ENCODE measurements around the gene CHAC1. TPM values are rescaled to one million over a fixed set of nuclear protein-coding genes. Genes with fewer than 3 reads are reported as not detected.
"Not testable (repeated sequence)": the region's sequence is repeated elsewhere in the genome, so short reads cannot be mapped to it uniquely, and the experiment has no call there.

The CHAC1 gene
- total and polyA plus RNA-seq, 8 donors: 1.3 to 61.6 (median 5.0) TPM

DNA sequence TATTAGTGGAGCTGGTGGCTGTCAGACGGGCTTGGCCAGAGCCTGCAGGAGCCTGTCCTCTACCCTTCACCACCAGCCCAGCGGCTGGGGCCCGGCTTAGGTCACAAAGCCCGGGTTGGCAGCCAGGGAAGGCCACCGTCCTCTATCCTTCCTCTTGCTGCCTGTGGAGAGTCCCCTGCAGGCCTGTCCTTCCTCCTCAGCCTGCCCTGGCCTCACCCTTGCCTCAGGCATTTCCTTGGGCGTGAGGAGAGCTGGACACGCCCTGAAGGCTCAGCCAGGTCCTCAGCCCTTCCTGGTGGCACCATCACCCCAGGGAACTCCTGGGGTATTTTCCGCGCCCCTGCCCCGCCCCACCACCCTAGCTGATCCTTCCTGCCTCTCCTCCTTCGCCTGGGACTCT lies 7.7 kb downstream of the CHAC1 start:
- 39 to 67% (median 55%) methylated on average over 9 to 11 of the region's 11 CpGs for WGBS, 5 donors

DNA sequence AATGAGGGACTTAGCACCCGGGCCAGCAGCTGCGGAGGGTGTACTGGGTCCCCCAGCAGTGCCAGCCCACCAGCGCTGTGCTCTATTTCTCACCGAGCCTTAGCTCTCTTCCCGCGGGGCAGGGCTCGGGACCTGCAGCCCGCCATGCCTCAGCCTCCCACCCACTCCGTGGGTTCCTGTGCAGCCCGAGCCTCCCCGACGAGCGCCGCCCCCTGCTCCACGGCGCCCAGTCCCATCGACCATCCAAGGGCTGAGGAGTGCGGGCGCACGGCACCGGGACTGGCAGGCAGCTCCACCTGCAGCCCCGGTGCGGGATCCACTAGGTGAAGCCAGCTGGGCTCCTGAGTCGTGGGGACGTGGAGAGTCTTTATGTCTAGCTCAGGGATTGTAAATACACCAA lies 8.5 kb downstream of the CHAC1 start:
- H3K36me3 ChIP-seq; DNase-seq; H3K4me3 ChIP-seq; H3K27ac ChIP-seq; intact Hi-C loops (cut with DNase I; ENCODE audit: low total_unique reads); H3K9me3 ChIP-seq; H3K27me3 ChIP-seq: not testable (repeated sequence)
- 93 to 100% (median 95%) methylated on average over 1 to 25 of the region's 25 CpGs for WGBS, 5 donors
- peaks cover 10 to 32% (median 22%) of the 10 kb centered on the region in 4 donors for H3K4me1 ChIP-seq

More for the DNA sequence above, 7.7 kb downstream of the CHAC1 start:
- H3K27me3 ChIP-seq: no peaks in the 10 kb centered on the region
- TF ChIP-seq, protein P1, sequence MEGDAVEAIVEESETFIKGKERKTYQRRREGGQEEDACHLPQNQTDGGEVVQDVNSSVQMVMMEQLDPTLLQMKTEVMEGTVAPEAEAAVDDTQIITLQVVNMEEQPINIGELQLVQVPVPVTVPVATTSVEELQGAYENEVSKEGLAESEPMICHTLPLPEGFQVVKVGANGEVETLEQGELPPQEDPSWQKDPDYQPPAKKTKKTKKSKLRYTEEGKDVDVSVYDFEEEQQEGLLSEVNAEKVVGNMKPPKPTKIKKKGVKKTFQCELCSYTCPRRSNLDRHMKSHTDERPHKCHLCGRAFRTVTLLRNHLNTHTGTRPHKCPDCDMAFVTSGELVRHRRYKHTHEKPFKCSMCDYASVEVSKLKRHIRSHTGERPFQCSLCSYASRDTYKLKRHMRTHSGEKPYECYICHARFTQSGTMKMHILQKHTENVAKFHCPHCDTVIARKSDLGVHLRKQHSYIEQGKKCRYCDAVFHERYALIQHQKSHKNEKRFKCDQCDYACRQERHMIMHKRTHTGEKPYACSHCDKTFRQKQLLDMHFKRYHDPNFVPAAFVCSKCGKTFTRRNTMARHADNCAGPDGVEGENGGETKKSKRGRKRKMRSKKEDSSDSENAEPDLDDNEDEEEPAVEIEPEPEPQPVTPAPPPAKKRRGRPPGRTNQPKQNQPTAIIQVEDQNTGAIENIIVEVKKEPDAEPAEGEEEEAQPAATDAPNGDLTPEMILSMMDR (IDR thresholded peaks at IDR 0.05): no peak
- TF ChIP-seq POLR2A (IDR thresholded peaks at IDR 0.05) (no peak), POLR2AphosphoS5 (IDR thresholded peaks at IDR 0.05) (peak in 1 of 3 donors; percentile 83)
- H3K36me3 ChIP-seq: no peaks in the 10 kb centered on the region
- H3K4me3 ChIP-seq: no peak overlapping the region
- H3K4me1 ChIP-seq: peaks cover 10 to 37% (median 19%) of the 10 kb centered on the region in 4 donors
- intact Hi-C loops (cut with DNase I; ENCODE audit: low total_unique reads): no loop called here
- H3K9me3 ChIP-seq: no peaks in the 10 kb centered on the region
- peak; percentile 71 to 80 for DNase-seq
- peak overlapping the region in 3 of 5 donors; percentile 45 to 71 (median 57) for H3K27ac ChIP-seq

DNA sequence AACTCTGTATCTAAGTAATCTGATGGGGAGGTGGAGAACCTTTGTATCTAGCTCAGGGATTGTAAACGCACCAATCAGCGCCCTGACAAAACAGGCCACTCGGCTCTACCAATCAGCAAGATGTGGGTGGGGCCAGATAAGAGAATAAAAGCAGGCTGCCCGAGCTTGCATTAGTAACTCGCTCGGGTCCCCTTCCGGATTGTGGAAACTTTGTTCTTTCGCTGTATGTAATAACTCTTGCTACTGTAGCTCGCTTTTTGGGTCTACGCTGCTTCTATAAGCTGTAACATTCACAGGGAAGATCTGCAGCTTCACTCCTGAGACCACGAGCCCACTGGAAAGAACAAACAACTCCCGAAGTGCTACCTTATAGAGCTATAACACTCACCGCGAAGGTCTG lies 9.0 kb downstream of the CHAC1 start:
- H3K4me3 ChIP-seq; H3K27me3 ChIP-seq; H3K36me3 ChIP-seq; H3K27ac ChIP-seq; H3K9me3 ChIP-seq; DNase-seq; intact Hi-C loops (cut with DNase I; ENCODE audit: low total_unique reads): not testable (repeated sequence)
- H3K4me1 ChIP-seq: peaks cover 8 to 27% (median 19%) of the 10 kb centered on the region in 4 donors
- WGBS, 5 donors: 87 to 92% (median 90%) methylated on average over 14 of the region's 14 CpGs

DNA sequence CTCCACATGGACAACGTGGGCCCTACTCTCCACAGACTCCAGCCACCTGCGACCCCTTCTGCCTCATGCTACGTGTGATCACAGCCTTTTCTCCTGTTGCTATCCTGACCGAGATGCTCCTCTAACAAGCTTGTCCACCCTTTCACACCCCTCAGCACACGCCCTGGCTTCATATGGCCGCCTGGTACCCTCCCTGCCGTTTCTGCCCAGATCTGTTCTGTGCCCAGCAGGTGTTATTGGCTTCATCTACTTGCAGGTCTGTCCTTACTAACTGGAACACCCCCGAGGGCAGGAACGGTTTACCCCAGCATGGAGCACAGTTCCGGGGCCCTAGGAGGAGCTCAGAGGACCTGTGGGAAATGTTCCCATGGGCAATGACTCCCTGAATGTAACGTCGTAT lies 9.9 kb downstream of the CHAC1 start:
- H3K9me3 ChIP-seq: no peaks in the 10 kb centered on the region
- H3K4me1 ChIP-seq: peaks cover 0 to 18% (median 12%) of the 10 kb centered on the region in 4 donors
- no peak overlapping the region for H3K4me3 ChIP-seq
- intact Hi-C loops (cut with DNase I; ENCODE audit: low total_unique reads): no loop called here
- H3K27me3 ChIP-seq: no peaks in the 10 kb centered on the region
- no peak overlapping the region for H3K27ac ChIP-seq
- TF ChIP-seq, protein P1 (IDR thresholded peaks at IDR 0.05): no peak
- TF ChIP-seq POLR2AphosphoS5 (IDR thresholded peaks at IDR 0.05): no peak
- H3K36me3 ChIP-seq: no peaks in the 10 kb centered on the region
- 89 to 96% (median 93%) methylated on average over 12 of the region's 12 CpGs for WGBS, 5 donors
- DNase-seq: no peak

DNA sequence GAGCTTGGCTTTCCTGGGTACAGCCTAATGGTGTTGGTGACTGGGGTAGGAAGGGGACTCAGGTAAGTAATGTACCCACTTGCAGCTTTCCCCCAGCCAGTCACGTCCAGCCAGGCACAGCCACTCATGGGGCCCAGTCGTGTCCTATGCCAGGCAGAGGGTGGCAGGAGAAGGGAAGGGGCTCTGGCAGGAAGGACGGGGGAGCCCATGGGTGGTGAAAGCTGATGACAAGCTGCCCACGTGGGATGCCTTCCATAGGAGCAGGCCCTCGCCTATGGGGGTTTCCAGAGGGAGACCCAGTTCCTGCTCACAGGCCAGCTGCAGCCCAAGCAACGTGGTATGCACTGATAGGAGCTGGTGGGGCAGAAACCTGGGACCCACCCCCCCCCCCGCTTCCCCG lies 10.7 kb downstream of the CHAC1 start:
- WGBS, 5 donors: 77 to 87% (median 83%) methylated on average over 6 to 8 of the region's 8 CpGs
- Histone ChIP-seq H3K36me3 (no peaks in the 10 kb centered on the region), H3K4me3 (no peak overlapping the region), H3K9me3 (no peaks in the 10 kb centered on the region), H3K27ac (no peak overlapping the region), H3K4me1 (peaks cover 0 to 15% (median 11%) of the 10 kb centered on the region in 4 donors), H3K27me3 (no peaks in the 10 kb centered on the region)
- TF ChIP-seq, protein P1 (IDR thresholded peaks at IDR 0.05): no peak
- no peak for TF ChIP-seq POLR2AphosphoS5 (IDR thresholded peaks at IDR 0.05)
- DNase-seq: no peak
- intact Hi-C loops (cut with DNase I; ENCODE audit: low total_unique reads): no loop called here

DNA sequence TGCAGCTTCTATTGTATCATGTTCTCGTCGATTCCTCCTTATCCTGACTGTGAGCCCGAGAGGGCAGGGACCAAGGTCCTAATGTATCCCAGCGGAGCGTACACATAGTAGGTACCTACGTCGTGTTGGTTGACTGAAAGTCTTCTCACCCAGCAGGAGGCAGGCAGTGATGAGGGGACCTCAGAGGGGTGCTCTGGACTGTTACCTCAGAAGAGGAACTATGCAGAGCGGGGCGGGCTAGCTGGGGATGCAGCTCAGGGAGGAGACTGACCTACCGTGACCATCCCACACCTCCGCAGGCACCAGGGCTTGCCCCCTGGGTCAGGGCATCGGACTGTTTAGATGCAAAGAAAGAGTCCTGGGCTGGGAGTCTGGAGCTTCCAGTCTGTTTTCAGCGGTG lies 11.4 kb downstream of the CHAC1 start:
- Histone ChIP-seq H3K27ac (no peak overlapping the region), H3K27me3 (no peaks in the 10 kb centered on the region), H3K4me1 (peaks cover 0 to 15% (median 11%) of the 10 kb centered on the region in 4 donors), H3K4me3 (no peak overlapping the region), H3K36me3 (no peaks in the 10 kb centered on the region), H3K9me3 (no peaks in the 10 kb centered on the region)
- intact Hi-C loops (cut with DNase I; ENCODE audit: low total_unique reads): no loop called here
- TF ChIP-seq, protein P1 (IDR thresholded peaks at IDR 0.05): no peak
- no peak for TF ChIP-seq POLR2AphosphoS5 (IDR thresholded peaks at IDR 0.05)
- no peak for TF ChIP-seq POLR2A (IDR thresholded peaks at IDR 0.05)
- TF ChIP-seq EP300 (IDR thresholded peaks at IDR 0.05): no peak
- no peak for DNase-seq
- WGBS, 5 donors: 76 to 89% (median 86%) methylated on average over 12 to 13 of the region's 13 CpGs
